H1 (cell line): Measurements from ENCODE around the gene CCN6. TPM values are rescaled to one million over a fixed set of nuclear protein-coding genes. Genes with fewer than 3 reads are reported as not detected.

Experiments
- CTCF ChIA-PET: fragments of 300-600 bp; sonication (Branson Sonifier 250); formaldehyde crosslinking; loops from one replicate; lab custom pipeline; 2021; ENCODE audit not compliant: partially characterized antibody; lab: Charles Lee
- POLR2A ChIA-PET: fragments of 300-600 bp; sonication (Branson Sonifier 250); formaldehyde crosslinking; loops from one replicate; lab custom pipeline; 2021; ENCODE audit warnings: inconsistent platforms; ENCODE audit not compliant: partially characterized antibody; lab: Charles Lee
- DNase-seq, 2 experiments: peaks; one replicate each; pipeline versions ENCODE4 v3.0.0 to v3.0.0-alpha.2; 2010 to 2022; ENCODE audit warnings: low spot score in 2 of 2, low read depth in 1 of 2, mixed read lengths in 1 of 2
- FAIRE-seq: peaks from 2 replicates; lab custom pipeline; 2011; peaks lifted over from hg19 to GRCh38; lab: Jason Lieb, UNC
- H2AFZ ChIP-seq: 2 replicates; pipeline ENCODE4 v1.8.1; 2012; ENCODE audit warnings: low read length, inconsistent platforms
- H2AK5ac ChIP-seq: 2 replicates; pipeline ENCODE4 v1.6.1; 2013; ENCODE audit warnings: low read depth, low read length
- H2BK120ac ChIP-seq: replicated peaks from 2 replicates; pipeline ENCODE3; 2013; ENCODE audit warnings: low read depth, low read length, inconsistent platforms
- H2BK12ac ChIP-seq: 2 replicates; pipeline ENCODE4 v1.6.1; 2013; ENCODE audit warnings: low read depth, low read length
- H2BK15ac ChIP-seq: 2 replicates; pipeline ENCODE4 v1.6.1; 2013; ENCODE audit warnings: low read length
- H2BK20ac ChIP-seq: 2 replicates; pipeline ENCODE4 v1.6.1; 2013; ENCODE audit warnings: low read length
- H2BK5ac ChIP-seq: 2 replicates; pipeline ENCODE4 v1.6.1; 2013; ENCODE audit warnings: low read depth, low read length
- H3K14ac ChIP-seq: 2 replicates; pipeline ENCODE4 v1.6.1; 2013; ENCODE audit warnings: inconsistent platforms; ENCODE audit not compliant: insufficient read length
- H3K18ac ChIP-seq: 2 replicates; pipeline ENCODE4 v1.6.1; 2013; ENCODE audit warnings: low read length; ENCODE audit errors: extremely low read depth
- H3K23ac ChIP-seq: 2 replicates; pipeline ENCODE4 v1.6.1; 2013; ENCODE audit warnings: inconsistent platforms; ENCODE audit not compliant: insufficient read length
- H3K23me2 ChIP-seq: 2 replicates; pipeline ENCODE4 v1.6.1; 2013; ENCODE audit warnings: low read depth, low read length
- H3K27ac ChIP-seq: 2 replicates; pipeline ENCODE4 v1.6.1; 2011; ENCODE audit warnings: low read depth, low read length, inconsistent platforms
- H3K27me3 ChIP-seq, 4 experiments: replicated peaks in 1 of 4; 1 replicate in 1 of 4; 2 replicates in 3 of 4; pipeline versions ENCODE4 v1.6.1 to v1.8.1; 2011 to 2013; ENCODE audit warnings: low read length in 3 of 4, mild to moderate bottlenecking in 3 of 4, inconsistent platforms in 2 of 4, mixed read lengths in 2 of 4, moderate library complexity in 1 of 4; ENCODE audit not compliant: control insufficient read depth in 3 of 4, insufficient read depth in 3 of 4; ENCODE audit errors: extremely low read depth in 1 of 4
- H3K36me3 ChIP-seq, 4 experiments: 2 replicates each; pipeline versions ENCODE4 v1.6.1 to v1.8.1; 2011 to 2013; ENCODE audit warnings: mild to moderate bottlenecking in 4 of 4, low read length in 3 of 4, moderate library complexity in 2 of 4, control low read depth in 1 of 4, inconsistent platforms in 1 of 4; ENCODE audit not compliant: insufficient read depth in 4 of 4, control insufficient read depth in 2 of 4
- H3K4ac ChIP-seq: replicated peaks from 2 replicates; pipeline ENCODE3; 2013; ENCODE audit warnings: low read length, low read depth, mixed read lengths, inconsistent platforms; ENCODE audit not compliant: insufficient read length
- H3K4me1 ChIP-seq, 4 experiments: replicated peaks in 1 of 4; 1 replicate in 1 of 4; 2 replicates in 3 of 4; pipeline versions ENCODE4 v1.6.1 to v1.8.1; 2011 to 2013; ENCODE audit warnings: low read length in 3 of 4, inconsistent platforms in 2 of 4, mixed read lengths in 1 of 4; ENCODE audit not compliant: insufficient read depth in 4 of 4, control insufficient read depth in 3 of 4
- H3K4me2 ChIP-seq, 2 experiments: 2 replicates each; pipeline versions ENCODE4 v1.6.1 to v1.8.1; 2011 to 2013; ENCODE audit warnings: low read depth in 2 of 2, low read length in 2 of 2, control low read depth in 1 of 2, inconsistent platforms in 1 of 2, mild to moderate bottlenecking in 1 of 2; ENCODE audit not compliant: insufficient read depth in 1 of 2
- H3K4me3 ChIP-seq, 4 experiments: fragments of 200-600, 300-600 bp in 1 of 4; sonication (generic), shearing (Covaris generic), sonication (Bioruptor Twin) in 1 of 4; 2 replicates each; pipeline versions ENCODE4 v1.5.1 to v1.8.1; 2011 to 2016; ENCODE audit warnings: low read length in 4 of 4, low read depth in 3 of 4, control low read depth in 2 of 4, inconsistent platforms in 2 of 4, mild to moderate bottlenecking in 2 of 4, mixed read lengths in 1 of 4, moderate library complexity in 1 of 4; ENCODE audit not compliant: insufficient read depth in 2 of 4; ENCODE audit errors: extremely low read depth in 1 of 4
- H3K56ac ChIP-seq: replicated peaks from 2 replicates; pipeline ENCODE3; 2013; ENCODE audit warnings: low read depth, mild to moderate bottlenecking, mixed read lengths, low read length, inconsistent platforms; ENCODE audit not compliant: insufficient read length
- H3K79me1 ChIP-seq: 2 replicates; pipeline ENCODE4 v1.6.1; 2013; ENCODE audit warnings: low read depth, low read length, control low read depth
- H3K79me2 ChIP-seq, 2 experiments: 2 replicates each; pipeline versions ENCODE4 v1.6.1 to v1.8.1; 2012 to 2013; ENCODE audit warnings: low read length in 2 of 2, mild to moderate bottlenecking in 2 of 2, inconsistent platforms in 1 of 2; ENCODE audit not compliant: insufficient read depth in 2 of 2, control insufficient read depth in 1 of 2
- H3K9ac ChIP-seq, 4 experiments: replicated peaks in 1 of 4; 1 replicate in 1 of 4; 2 replicates in 3 of 4; pipeline versions ENCODE4 v1.6.1 to v1.8.1; 2011 to 2013; ENCODE audit warnings: low read depth in 3 of 4, low read length in 3 of 4, control low read depth in 2 of 4, mild to moderate bottlenecking in 2 of 4, moderate library complexity in 2 of 4, inconsistent platforms in 1 of 4; ENCODE audit errors: extremely low read depth in 1 of 4
- H3K9me3 ChIP-seq, 2 experiments: 2 replicates each; pipeline versions ENCODE4 v1.6.1 to v1.8.1; 2012 to 2013; ENCODE audit warnings: mild to moderate bottlenecking in 2 of 2, moderate library complexity in 2 of 2, control low read depth in 1 of 2, inconsistent platforms in 1 of 2, low read depth in 1 of 2, low read length in 1 of 2, mixed read lengths in 1 of 2; ENCODE audit not compliant: insufficient read depth in 2 of 2
- H4K20me1 ChIP-seq, 2 experiments: replicated peaks in 1 of 2; 2 replicates each; pipeline versions ENCODE3 to v1.8.1; 2011 to 2013; ENCODE audit warnings: inconsistent platforms in 2 of 2, low read length in 2 of 2, mild to moderate bottlenecking in 1 of 2; ENCODE audit not compliant: insufficient read depth in 2 of 2, control insufficient read depth in 1 of 2
- H4K5ac ChIP-seq: 2 replicates; pipeline ENCODE4 v1.6.1; 2013; ENCODE audit warnings: low read length, low read depth, mixed read lengths, inconsistent platforms; ENCODE audit not compliant: insufficient read length
- H4K8ac ChIP-seq: 2 replicates; pipeline ENCODE4 v1.8.0; 2013; ENCODE audit warnings: mild to moderate bottlenecking, moderate library complexity, low read length, inconsistent platforms; ENCODE audit not compliant: insufficient read depth; ENCODE audit errors: extremely low read depth
- H4K91ac ChIP-seq: replicated peaks from 2 replicates; pipeline ENCODE3; 2013; ENCODE audit warnings: low read length, mixed read lengths, inconsistent platforms; ENCODE audit not compliant: insufficient read length
- CTCF ChIP-seq, 3 experiments: IDR thresholded peaks; 1 replicate in 2 of 3; 2 replicates in 1 of 3; pipeline versions ENCODE4 v1.5.1 to v1.6.1; 2011; ENCODE audit warnings: low read length in 3 of 3, mild to moderate bottlenecking in 3 of 3, inconsistent platforms in 2 of 3, low read depth in 1 of 3, moderate library complexity in 1 of 3; ENCODE audit not compliant: insufficient read depth in 1 of 3; ENCODE audit errors: control extremely low read depth in 1 of 3
- E2F6 ChIP-seq: IDR thresholded peaks from 2 replicates; pipeline ENCODE4 v1.6.1; 2012; ENCODE audit warnings: inconsistent platforms
- GTF2F1 ChIP-seq: IDR thresholded peaks from 2 replicates; pipeline ENCODE4 v1.6.1; 2012; ENCODE audit warnings: low read depth, low read length, improper control_type of control experiment, borderline replicate concordance
- KDM4A ChIP-seq: IDR thresholded peaks from one replicate; pipeline ENCODE4 v1.7.1; 2012; ENCODE audit warnings: low read depth, mild to moderate bottlenecking, moderate library complexity, low read length, inconsistent platforms; ENCODE audit not compliant: severe bottlenecking
- POLR2A ChIP-seq, 2 experiments: IDR thresholded peaks; 1 replicate in 1 of 2; 2 replicates in 1 of 2; pipeline ENCODE4 v1.6.1; 2011; ENCODE audit warnings: low read depth in 2 of 2, low read length in 2 of 2, mild to moderate bottlenecking in 2 of 2; ENCODE audit errors: control extremely low read depth in 1 of 2
- POLR2AphosphoS5 ChIP-seq: IDR thresholded peaks from 2 replicates; pipeline ENCODE4 v1.6.1; 2011; ENCODE audit warnings: low read depth, low read length
- WGBS, 2 experiments: shearing (Covaris generic) in 1 of 2; methylation state at CpG; one replicate each; pipeline versions ENCODE4 v1.1.6 to v1.1.7; 2013 to 2015; ENCODE audit warnings: low lambda C conversion rate in 2 of 2, mixed read lengths in 2 of 2, inconsistent platforms in 1 of 2, low coverage in 1 of 2, missing lambda C conversion rate in 1 of 2; ENCODE audit not compliant: insufficient replicate concordance in 2 of 2, insufficient coverage in 1 of 2, insufficient read length in 1 of 2; ENCODE audit errors: extremely low coverage in 1 of 2, missing lambda C conversion rate in 1 of 2; 5-methylcytosine and 5-hydroxymethylcytosine counted together
- polyA plus RNA-seq, 7 experiments: library from polyadenylated mRNA; depleted of rRNA in 3 of 7; stranded (reverse) in 5 of 7; unstranded in 2 of 7; fragments of >200 nt in 5 of 7; fragments of 200-250 nt in 2 of 7; gene quantifications; 1 replicate in 5 of 7; 2 replicates in 1 of 7; 4 replicates in 1 of 7; pipeline versions ENCODE4 v1.2.1 to v1.2.3, GENCODE V29; 2011 to 2013; ENCODE audit warnings: missing spikeins in 2 of 7, mixed read lengths in 2 of 7
- total RNA-seq: library from RNA; stranded (reverse); fragmentation: NEBNext Ultra II Directional; extraction: Animal tissue kit (Norgen Biotek cat#: 25700); gene quantifications from 2 replicates; pipeline ENCODE4 v1.2.1, GENCODE V29; 2021

The CCN6 gene
- total and polyA plus RNA-seq, 2 of the 8 experiments (the other 6 are each of a cell fraction or from before 2014, with no cell fraction given): not detected

GRCh38 chr6:112021691-112022310 is 32.1 kb upstream of the CCN6 start:
- no peak overlapping the region for H3K9ac ChIP-seq
- no peak overlapping the region for H3K23ac ChIP-seq
- H3K56ac ChIP-seq: no peak overlapping the region
- H4K8ac ChIP-seq: no peak overlapping the region
- H3K23me2 ChIP-seq: no peaks in the 10 kb centered on the region; the same call in 1 of the 2 replicates
- no peak overlapping the region for H2AK5ac ChIP-seq
- no peak overlapping the region for H3K4me3 ChIP-seq
- no peaks in the 10 kb centered on the region for H3K79me1 ChIP-seq
- H3K36me3 ChIP-seq: no peaks in the 10 kb centered on the region
- ChIA-PET CTCF (interaction anchor here (0.7 to 12.2 kb wide), 7 partner anchors 6 to 295 kb away, joined by 3 to 92 read pairs (median 4); no protein-coding TSS in a partner anchor), POLR2A (no interaction called here)
- DNase-seq (no peak), FAIRE-seq (no peak)
- no peak overlapping the region for H2BK12ac ChIP-seq
- H3K4me1 ChIP-seq: no peaks in the 10 kb centered on the region
- H4K20me1 ChIP-seq: no peaks in the 10 kb centered on the region
- H3K9me3 ChIP-seq: peaks cover 3 to 4% of the 10 kb centered on the region in 2 experiments; a peak in 1 of 4 replicates
- no peak overlapping the region for H2AFZ ChIP-seq
- no peak overlapping the region for H2BK120ac ChIP-seq
- no peak overlapping the region for H2BK20ac ChIP-seq
- H3K27ac ChIP-seq: no peak overlapping the region
- H3K27me3 ChIP-seq: no peaks in the 10 kb centered on the region
- H4K5ac ChIP-seq: no peak overlapping the region
- no peak overlapping the region for H2BK5ac ChIP-seq
- H2BK15ac ChIP-seq: no peak overlapping the region
- H4K91ac ChIP-seq: no peak overlapping the region
- no peak overlapping the region for H3K4ac ChIP-seq
- no peak overlapping the region for H3K18ac ChIP-seq
- no peaks in the 10 kb centered on the region for H3K79me2 ChIP-seq
- H3K14ac ChIP-seq: no peak overlapping the region
- H3K4me2 ChIP-seq: no peak overlapping the region
- no peak for TF ChIP-seq GTF2F1
- no peak for TF ChIP-seq E2F6
- no peak for TF ChIP-seq CTCF (IDR thresholded peaks at IDR 0.05; ENCODE audit: control extremely low read depth in 1 of 3, insufficient read depth in 1 of 3, low read depth in 1 of 3, low read length in 3 of 3)
- no peak for TF ChIP-seq POLR2A (IDR thresholded peaks at IDR 0.05; ENCODE audit: control extremely low read depth in 1 of 2, low read depth in 2 of 2, low read length in 2 of 2)
- TF ChIP-seq POLR2AphosphoS5: no peak
- no peak for TF ChIP-seq KDM4A
- 78% methylated on average over 6 of the region's 6 CpGs; no CpG with 5 or more reads in 1 of the 2 experiments for WGBS, 2 experiments
